GM12873 (cell line): ENCODE data around the gene WNK3.

Experiments
- TF ChIP-seq, protein P1 (sequence below): IDR thresholded peaks from 2 replicates; pipeline ENCODE4 v1.5.1; 2012; ENCODE audit warnings: low read depth, mild to moderate bottlenecking, moderate library complexity, low read length, control low read depth; ENCODE audit not compliant: insufficient read depth; ENCODE audit errors: missing control alignments

The WNK3 gene

DNA sequence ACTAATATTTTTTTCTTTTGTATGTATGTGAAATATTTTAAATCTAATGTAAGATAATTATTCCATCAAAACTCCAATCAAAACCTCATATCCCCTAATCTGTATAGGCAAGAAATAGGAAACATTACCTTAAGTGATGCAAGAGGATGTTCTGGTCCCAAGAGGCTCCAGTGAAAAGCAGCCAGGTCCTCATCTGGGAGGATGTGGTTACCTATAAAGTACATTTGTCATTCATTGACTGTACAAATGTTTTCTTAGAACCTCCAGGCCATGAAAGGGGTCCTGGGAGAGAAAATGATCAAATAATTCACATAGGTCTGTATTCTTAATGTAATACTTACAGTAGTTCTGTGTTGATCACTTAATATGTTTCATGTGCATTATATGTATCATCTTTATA lies 200.3 kb downstream of the WNK3 start:
- TF ChIP-seq, protein P1, sequence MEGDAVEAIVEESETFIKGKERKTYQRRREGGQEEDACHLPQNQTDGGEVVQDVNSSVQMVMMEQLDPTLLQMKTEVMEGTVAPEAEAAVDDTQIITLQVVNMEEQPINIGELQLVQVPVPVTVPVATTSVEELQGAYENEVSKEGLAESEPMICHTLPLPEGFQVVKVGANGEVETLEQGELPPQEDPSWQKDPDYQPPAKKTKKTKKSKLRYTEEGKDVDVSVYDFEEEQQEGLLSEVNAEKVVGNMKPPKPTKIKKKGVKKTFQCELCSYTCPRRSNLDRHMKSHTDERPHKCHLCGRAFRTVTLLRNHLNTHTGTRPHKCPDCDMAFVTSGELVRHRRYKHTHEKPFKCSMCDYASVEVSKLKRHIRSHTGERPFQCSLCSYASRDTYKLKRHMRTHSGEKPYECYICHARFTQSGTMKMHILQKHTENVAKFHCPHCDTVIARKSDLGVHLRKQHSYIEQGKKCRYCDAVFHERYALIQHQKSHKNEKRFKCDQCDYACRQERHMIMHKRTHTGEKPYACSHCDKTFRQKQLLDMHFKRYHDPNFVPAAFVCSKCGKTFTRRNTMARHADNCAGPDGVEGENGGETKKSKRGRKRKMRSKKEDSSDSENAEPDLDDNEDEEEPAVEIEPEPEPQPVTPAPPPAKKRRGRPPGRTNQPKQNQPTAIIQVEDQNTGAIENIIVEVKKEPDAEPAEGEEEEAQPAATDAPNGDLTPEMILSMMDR, result no peak
